Coronary artery (tissue), 2 donors: Measurements from ENCODE around the gene KDF1.

Experiments
- DNase-seq: peaks from one replicate; pipeline ENCODE4 v3.0.0-alpha.2; 2017; ENCODE audit warnings: low spot score
- H3K27ac ChIP-seq, 2 donors: fragments of 200-600 bp; sonication (generic); one replicate each; pipeline ENCODE4 v1.5.1; 2016 to 2019
- H3K4me3 ChIP-seq: fragments of 200-600 bp; sonication (generic); 2 replicates; pipeline ENCODE4 v1.5.1; 2016; ENCODE audit warnings: mild to moderate bottlenecking, moderate library complexity
- CTCF ChIP-seq: fragments of 200-600 bp; sonication (generic); IDR thresholded peaks from one replicate; pipeline ENCODE4 v1.5.1; 2019; ENCODE audit warnings: antibody characterized with exemption

KDF1 gene

GRCh38 chr1:26913389-26913753, 46.9 kb downstream of the KDF1 start:
- TF ChIP-seq CTCF: no peak
- no peak for DNase-seq
- Histone ChIP-seq H3K4me3 (no peak overlapping the region), H3K27ac (no peak overlapping the region)

DNA sequence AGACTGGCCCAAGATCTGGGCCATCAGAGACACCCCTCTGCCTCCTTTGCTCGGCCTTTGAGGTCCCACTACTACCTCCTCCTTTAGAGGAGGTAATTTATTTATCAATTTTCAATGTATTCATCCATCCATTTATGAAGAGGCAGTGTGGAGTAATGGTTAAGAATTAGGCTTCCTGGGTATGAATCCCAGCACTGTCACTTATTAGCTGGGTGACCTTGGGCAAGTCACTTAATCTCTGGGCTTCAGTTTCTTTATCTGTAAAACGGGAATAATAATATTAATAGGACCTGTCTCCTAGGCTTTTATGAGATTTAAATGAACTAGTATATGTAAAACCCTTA, 48.1 kb downstream of the KDF1 start:
- H3K27ac ChIP-seq: no peak overlapping the region
- no peak for TF ChIP-seq CTCF
- H3K4me3 ChIP-seq: no peak overlapping the region
- DNase-seq: no peak

DNA sequence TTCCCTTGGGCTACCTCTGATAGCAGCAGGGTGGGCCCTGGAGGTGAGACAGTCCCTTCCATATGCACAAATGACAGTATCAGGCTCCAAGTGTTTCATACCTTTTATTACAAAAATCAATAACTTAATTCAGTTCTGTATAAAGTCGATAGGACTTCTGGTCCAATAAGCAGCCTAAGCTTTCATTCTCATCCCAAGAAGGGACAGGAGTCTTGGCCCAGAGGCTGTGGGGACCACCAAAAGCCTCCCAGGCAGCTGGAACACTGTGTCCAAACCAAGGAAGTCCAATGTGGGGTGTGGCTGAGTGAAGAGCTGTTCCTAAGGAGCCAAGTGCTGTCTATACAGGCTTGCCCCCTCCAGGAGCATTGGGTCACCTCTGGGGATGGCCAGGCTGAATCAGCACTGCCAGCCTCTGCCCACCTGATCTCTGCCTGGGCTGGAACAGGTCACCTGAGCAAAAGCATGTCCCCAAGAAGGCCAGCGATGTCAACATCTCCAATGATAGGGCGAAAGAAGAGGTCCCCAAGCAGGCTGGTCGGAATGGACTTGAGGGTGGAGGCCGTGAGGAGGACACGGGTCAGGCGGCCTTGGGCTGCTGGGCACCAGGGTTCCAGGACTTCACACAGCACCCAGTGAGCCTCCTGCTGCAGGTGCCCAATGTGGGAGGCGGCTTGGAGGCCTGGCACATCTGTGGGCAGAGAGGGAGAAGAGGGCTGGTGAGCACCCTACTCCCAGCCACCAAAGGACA, 48.7 kb downstream of the KDF1 start:
- Histone ChIP-seq H3K27ac (no peak overlapping the region), H3K4me3 (no peak overlapping the region)
- no peak for DNase-seq
- no peak for TF ChIP-seq CTCF

DNA sequence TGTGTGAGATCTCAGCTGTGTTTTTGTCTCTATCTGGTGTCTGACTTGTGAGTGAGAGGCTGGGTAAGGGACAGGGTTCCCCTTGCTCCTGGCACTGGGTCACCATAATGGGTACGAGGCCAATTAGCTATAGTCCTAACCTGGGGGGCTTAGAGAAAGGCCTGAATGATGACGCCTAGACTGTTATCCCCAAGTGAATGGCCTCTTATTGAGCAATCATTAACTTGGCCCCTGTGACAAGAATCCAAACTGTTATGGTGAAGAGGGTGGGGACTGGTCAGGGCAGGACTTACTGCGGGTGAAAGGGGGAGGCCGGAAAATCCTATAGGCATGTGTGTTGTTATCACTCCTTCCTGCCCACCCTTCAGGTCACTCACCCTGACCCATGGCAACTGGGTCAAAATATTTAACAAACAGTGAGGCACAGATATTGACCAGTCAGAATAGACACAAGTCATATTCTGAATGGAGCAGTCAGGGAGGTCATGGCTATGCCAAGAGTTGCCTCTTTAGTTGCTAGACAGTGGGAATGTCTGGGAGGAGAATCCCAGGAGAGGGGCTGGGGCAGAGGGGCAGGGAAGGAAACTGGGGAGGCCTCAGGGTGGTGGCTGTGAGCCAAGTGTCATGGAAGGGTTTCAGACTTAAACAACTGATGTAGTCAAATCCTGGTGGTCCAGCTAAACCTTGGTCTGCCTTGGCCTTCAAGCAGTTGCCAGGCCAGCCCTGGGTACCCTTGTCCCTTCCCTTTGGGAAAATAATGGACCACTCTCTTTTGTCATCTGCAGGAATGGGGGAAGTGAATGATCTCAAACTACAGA, 49.7 kb downstream of the KDF1 start:
- TF ChIP-seq CTCF: no peak
- no peak overlapping the region for H3K27ac ChIP-seq
- no peak overlapping the region for H3K4me3 ChIP-seq
- no peak for DNase-seq

DNA sequence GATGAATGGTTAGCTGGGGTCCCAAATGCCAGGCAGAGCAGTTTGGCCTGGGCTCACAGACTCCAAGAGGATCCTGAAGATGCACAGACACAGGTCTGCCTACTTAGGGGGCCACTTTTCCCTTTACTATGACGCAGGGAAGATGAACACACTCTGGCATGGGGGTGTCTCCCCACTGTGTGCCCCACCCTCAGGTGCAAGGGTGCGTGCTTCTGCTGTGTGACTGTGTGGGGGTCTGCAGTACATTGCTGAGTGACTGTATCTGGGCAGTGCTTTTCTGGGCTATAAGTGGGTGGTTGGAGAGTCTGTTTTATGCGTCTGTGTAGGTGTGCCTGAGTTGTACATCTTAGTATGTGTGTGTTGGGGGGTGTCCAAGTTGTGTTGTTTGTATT, 50.3 kb downstream of the KDF1 start:
- DNase-seq: no peak
- no peak overlapping the region for H3K4me3 ChIP-seq

GRCh38 chr1:26907071-26907917, 53.0 kb downstream of the KDF1 start:
- TF ChIP-seq CTCF: no peak
- DNase-seq: no peak
- no peak overlapping the region for H3K27ac ChIP-seq
- no peak overlapping the region for H3K4me3 ChIP-seq

More for the DNA sequence above, 50.3 kb downstream of the KDF1 start:
- no peak for TF ChIP-seq CTCF
- H3K27ac ChIP-seq: no peak overlapping the region
